Posterior cingulate gyrus (tissue), 11 donors: ENCODE measurements around the gene KIN.
"Not testable (repeated sequence)": the region's sequence is repeated elsewhere in the genome, so short reads cannot be mapped to it uniquely, and the experiment has no call there.

Experiments
- DNase-seq, 10 donors: peaks; one replicate each; pipeline versions ENCODE4 v3.0.0 to v3.0.0-alpha.2; 2020 to 2021; ENCODE audit warnings: mixed read lengths in 3 of 10
- intact Hi-C: fragments of 100-400 bp; cut with DNase I; formaldehyde crosslinking; loops from one replicate; pipeline ENCODE4 v1.15.1; 2023

The KIN gene

DNA sequence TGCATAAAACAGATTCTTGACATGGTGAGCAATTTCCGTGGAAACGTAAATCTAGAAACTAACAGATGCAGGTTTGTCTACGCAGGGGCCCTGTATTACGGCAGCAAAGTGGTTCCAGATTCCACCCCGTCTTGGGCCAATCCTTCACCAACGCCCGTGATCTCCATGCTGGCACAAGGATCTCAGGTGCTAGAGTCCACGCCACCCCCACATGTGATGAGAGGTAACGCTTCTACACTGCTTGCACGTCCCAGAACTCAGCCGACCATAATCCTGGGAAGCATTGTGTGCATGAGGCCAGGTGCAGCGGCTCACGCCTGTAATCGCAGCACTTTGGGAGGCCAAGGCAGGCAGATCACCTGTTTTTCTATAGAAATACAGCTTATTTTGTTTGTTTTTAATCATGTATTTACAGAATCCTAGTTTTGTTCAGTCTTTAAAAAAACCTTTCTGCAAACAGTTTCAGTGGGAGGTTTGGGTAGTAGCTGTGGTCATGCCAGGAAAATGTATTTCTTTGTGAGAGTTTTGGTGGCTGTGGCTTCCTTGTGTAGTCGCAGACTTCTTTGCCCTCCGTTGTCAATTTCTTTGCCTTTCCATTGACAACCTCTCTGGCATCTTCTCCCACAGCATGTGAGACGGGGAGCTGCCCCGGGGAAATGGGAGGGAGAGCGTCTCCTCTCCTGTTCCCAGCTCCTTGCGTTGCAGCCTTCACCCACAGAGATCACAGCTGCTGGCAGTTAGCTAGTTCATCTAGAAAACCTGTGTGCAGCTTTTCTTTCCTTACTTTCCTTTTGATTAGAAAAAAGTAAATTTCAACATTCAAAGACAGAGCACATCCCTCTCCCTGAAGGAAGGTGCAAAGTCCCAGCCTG is 49.0 kb downstream of the KIN start:
- DNase-seq: peak in 1 of 10 donors; percentile 76
- intact Hi-C loops: no loop called here

DNA sequence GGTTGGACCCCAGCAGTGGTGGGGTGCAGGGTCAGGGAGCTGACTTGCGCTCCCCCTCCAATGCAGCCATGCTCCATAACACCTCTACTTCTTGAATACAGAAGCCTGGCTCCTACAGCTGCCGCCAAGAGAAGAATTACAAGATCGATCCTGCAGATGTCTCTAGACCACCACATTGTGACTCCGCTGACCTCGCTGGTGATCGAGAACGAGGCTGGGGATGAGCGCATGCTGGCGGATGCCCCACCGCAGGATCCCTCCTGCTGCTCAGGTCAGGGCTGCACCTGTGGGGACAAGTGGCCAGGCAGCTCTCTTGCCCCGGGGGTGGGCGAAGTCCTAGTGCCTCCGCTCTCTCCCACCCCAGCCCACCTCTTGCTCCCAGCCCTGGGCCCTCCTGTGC is 53.0 kb downstream of the KIN start:
- intact Hi-C loops: no loop called here
- no peak for DNase-seq

DNA sequence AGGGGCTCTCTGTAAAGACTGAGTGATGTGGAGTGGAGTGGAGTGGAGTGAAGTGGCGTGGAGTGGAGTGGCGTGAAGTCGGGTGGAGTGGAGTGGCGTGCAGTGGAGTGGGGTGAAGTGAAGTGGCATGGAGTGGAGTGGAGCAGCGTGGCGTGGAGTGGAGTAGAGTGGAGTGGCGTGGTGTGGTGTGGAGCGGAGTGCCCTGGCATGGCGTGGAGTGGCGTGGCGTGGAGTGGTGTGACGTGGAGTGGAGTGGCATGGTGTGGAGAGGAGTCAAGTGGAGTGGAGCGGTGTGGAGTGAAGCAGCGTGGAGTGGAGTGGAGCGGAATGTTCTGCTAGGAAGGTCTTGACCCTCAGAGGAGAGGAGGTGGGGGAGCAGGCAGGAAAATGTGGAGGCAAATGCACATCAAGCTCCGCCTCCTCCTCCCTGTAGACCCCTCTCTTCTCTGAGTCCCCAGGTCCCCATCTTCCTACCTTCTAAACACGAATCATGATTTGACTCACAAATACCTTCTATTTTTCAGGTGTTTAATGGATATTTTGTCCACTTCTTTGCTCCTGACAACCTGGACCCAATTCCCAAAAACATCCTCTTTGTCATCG is 64.8 kb downstream of the KIN start:
- intact Hi-C loops: no loop called here
- no peak for DNase-seq

DNA sequence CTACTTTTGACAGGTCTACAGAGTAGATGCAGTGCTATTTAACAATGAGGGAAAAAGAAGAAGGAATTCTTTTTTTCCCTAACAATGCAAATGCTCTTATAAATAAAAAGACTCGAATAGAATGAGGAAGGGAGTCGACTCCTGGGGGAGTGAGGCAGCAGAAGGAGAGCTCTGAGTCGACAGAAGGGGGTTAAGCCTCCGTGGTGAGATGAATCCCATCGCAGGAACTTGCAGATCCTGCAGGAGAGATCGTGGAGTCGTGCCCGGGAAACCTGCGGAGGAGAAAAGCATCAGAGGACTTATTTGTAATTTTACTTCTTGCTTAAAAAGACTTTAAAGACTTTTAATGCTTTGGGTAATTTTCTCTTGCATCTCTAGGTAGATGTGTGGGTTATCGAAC is 67.3 kb downstream of the KIN start:
- intact Hi-C loops: no loop called here
- no peak for DNase-seq

DNA sequence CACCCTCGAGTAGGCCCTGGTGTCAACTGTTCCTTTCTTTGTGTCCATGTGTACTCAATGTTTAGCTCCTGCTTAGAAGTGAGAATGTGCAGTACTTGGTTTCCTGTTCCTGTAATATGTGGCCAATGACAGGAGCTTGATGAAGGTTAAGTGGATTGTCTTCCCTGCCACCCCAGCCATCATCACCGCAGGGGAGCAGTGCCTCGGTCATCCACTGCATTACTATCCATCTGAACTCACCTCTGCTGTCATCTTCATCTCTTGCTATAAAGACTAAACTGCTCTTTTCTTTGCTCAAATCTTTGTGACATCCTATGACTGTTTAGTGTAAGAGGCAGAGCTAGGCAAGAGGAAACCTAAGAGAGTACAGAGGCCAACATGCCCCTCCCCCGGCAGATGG is 69.1 kb downstream of the KIN start:
- DNase-seq: no peak
- intact Hi-C loops: no loop called here

DNA sequence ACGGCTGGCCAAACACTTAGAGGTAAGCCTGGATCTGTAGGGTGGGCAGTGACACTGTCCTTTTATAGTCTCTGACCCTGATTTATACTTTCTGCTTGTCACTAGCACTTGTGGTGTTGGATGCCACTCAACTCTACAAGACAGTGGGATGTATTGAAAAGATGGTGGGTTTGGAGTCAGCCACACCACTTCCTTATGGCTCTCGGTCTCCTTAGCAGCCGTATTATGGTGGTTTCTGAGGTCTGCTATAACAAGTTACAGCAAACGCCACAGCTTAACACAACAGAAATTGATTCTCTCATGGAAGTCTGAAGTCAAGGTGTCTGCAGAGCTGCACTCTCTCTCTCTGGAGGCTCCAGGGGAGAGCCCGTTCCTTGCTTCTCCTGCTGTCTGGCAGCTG is 70.0 kb downstream of the KIN start:
- intact Hi-C loops: no loop called here
- no peak for DNase-seq

DNA sequence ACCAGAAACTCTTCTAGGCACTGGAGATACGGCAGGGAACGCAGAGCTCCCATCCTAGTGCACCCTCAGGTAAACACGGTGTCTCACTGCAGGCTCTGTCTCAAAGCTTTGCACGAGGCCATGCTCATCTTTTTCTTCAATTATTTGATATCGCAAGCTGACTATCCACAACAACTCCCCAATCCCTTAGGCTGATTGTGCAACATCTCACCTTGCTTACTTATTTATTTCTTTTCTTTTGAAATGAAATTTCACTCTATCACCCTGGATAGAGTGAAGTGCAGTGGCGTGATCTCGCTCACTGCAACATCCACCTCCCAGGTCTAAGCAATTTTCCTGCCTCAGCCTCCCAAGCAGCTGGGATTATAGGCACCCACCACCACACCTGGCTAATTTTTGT is 72.3 kb downstream of the KIN start:
- intact Hi-C loops: no loop called here
- DNase-seq: no peak

DNA sequence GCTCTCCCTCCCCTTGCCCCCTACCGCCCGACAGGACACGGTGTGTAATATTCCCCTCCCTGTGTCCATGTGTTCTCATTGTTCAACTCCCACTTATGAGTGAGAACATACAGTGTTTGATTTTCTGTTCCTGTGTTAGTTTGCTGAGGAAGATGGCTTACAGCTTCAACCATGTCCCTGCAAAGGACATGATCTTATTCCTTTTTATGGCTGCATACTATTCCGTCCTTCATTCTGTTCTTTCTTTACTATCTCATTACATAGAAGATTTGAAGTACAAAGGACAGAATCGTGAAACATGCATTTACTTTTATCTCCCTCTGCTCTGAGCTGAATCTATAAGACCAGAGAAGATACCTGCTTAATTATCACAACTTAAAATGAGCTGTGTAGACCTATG is 76.7 kb downstream of the KIN start:
- DNase-seq, intact Hi-C loops: not testable (repeated sequence)

DNA sequence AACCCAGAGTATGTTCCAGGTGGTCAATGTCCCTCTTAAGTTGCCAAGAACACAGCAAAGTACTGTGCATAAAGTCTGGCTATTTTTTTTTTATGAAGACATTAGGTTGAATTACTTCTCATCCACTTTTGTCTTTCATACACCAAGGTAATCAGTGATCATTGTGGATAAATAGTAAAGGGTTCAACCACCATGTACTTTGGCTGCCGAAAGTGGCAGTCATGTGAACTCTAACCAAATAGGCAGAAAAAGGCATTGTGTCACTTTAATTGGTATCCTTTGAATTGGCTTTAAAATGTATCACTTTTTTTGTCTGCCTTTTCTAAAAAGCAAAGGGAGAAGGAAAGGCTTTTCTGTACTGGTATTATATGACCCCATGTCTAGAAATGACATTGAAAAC is 77.3 kb downstream of the KIN start:
- intact Hi-C loops: no loop called here
- no peak for DNase-seq

DNA sequence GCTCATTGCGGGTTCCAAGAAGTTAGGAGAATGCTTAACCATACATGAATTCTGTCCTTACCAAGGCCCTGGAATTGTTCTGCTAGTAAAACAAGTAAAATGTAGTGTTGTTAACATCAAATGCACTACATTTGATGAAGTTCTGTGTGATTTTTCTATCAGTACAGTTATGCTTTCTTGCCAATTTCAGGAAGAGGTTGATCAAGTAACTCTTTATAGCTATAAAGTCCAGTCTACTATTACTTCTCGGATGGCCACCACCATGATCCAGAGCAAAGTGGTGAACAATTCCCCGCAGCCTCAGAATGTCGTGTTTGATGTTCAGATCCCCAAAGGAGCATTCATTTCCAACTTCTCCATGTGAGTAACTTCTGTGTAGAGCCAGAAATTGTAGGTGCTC is 79.0 kb downstream of the KIN start:
- no peak for DNase-seq
- intact Hi-C loops: no loop called here

DNA sequence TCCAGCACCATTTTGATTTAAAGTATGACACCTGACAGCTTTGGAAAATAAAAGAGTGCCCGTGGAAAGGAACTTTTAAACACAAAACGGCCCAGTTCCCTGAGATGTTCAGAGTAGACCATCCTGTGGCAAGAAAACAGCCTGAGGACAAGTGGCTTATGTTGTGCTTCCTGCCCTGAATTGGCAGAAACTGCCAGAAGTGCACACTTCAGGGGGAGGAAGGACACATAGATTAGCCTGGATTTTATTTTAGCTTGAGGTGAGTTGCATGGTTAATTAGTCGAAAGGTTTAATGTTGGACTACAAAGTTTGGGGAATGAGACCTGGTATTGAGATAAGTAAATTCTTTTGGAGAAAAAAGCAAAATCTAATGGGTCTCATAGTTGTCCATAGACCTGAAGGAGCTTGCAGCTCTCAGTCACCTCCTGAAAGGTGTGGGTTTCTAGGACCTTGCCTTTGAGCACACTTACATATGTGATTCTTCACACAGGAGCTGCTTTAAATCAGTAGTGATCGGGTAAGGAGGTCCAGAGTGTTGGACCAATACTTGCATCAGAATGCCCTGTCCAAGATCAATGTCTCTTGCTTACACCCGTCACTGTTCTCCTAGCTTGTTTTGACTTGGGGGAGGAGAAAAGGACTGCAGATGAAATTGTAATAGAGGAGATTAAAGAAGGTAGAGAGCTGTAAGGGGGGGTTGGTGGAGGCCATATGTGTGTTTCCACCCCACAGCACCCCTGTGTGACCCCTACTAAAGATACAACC is 79.8 kb downstream of the KIN start:
- DNase-seq: no peak

DNA sequence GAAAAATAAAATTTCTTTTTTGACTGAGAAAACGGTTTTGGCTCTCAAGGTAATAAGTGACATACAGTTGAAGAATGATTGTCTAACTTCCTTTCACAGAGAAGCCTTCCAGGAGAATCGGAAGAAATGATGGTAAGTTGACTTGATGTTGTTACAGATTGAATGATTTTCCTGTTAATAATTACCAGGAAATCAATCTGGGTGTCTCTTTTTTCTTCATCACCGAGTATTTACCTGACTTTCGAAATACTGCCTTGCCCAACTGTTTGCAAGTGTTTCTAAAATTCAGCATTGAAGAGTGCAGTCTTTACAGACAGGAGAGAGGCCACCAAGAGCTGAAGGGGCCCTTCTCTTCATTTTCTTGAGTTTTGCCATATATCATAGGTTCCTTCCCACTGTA is 80.7 kb downstream of the KIN start:
- no peak for DNase-seq
- intact Hi-C loops: no loop called here

More for the DNA sequence above, 79.8 kb downstream of the KIN start:
- intact Hi-C loops: no loop called here

DNA sequence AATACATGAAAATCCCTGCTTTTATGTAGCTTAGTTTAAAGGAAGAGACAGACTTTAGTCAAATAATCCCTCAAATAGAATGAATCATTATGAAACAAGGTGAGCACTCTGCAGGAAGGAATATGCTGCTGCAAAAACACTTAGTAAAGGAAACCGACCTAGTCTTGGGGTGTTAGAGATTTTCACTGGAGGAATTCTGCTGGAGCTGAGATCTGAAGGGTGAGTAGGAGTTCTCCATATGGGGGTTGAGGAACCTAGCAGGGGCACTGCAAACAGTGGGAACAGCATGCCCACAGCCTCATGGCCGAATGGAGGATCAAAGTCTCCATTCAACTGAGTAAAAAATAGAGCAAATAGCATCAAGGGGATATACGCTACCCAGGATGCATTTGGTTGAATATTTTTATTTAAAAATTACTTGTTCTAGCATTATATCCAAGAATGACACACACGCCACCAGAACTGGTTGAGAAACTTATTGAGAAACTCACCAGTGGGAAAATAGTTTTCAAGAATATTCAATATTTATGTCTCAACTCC is 81.2 kb downstream of the KIN start:
- DNase-seq: no peak
- intact Hi-C loops: no loop called here

DNA sequence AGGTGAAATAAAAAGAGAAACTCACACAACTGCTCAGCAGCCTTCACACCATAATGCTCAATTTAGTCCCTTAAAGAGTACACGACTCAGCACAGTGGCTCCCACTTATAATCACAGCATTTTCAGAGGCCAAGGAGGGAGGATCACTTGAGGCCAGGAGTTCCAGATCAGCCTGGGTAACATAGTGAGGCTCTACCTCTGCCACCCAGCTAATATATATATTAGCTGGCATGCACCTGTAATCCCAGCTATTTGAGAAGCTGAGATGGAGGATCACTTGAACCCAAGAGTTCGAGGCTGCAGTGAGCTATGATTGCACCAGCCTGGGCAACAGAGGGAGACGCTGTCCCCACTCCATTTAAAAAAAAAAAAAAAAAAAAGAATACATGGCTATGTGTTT is 82.5 kb downstream of the KIN start:
- DNase-seq: no peak
- intact Hi-C loops: no loop called here

DNA sequence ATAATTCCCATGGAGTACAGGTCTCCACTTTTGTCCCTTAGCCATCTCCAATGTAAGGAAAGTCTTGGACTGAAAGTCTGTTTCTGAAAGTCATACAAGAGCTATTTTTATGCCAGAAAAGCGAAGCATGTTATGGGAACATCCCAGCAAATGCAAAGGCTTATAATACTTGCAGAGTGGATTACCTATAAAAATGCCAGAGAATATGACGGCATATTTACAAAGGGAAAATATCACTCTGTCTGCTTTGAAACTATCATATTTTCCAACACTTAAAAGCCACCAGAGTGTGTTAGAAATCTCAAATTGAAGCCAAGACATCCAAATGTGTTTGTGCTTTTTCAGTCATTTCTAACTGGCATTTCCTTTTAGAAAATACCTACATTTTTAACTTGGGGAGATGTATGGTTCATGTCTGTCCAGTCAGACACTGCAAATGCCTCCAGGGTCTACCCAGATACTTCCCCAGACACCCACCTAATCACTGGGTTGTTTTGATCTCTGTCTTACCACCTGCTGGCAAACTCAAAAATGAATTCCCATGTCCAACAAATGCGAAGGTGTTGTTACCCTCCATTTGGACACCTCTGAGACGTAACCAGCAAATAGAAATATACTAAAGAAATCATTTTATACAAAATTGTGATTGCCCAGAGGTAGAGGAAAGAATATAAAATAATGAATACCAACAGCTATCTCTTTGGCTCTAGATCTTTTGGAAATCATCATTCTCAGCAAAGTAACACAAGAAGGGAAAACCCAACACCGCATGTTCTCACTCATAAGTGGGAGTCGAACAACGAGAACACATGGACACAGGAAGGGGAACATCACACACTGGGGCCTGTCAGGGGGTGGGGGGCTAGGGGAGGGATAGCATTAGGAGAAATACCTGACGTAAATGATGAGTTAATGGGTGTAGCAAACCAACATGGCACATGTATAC is 83.4 kb downstream of the KIN start:
- DNase-seq: no peak
- intact Hi-C loops: no loop called here

DNA sequence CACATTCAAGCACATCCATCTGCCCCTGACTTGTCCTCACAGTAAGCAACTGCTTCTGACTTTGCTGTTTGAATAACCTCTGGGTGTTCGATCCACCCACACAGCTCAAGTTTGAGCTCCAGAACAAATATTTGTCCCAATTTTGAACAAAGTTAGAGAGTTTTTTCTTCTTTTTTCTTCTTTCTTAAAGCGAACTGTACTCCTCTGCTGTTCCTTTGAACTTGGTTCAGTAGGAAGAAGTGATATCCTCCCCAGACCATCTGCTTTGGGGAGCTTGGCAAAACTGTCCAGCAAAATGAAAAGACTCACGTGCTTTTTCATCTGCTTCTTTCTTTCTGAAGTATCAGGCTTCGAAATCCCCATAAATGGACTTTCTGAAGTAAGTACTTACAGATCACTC is 84.7 kb downstream of the KIN start, which contains the start of gene ITIH2:
ITIH2 (plus strand) TSS at position 177 of the 400 bp plus-strand sequence; CDS start at position 296, 119 bp downstream.
- DNase-seq: no peak
- intact Hi-C loops: no loop called here

DNA sequence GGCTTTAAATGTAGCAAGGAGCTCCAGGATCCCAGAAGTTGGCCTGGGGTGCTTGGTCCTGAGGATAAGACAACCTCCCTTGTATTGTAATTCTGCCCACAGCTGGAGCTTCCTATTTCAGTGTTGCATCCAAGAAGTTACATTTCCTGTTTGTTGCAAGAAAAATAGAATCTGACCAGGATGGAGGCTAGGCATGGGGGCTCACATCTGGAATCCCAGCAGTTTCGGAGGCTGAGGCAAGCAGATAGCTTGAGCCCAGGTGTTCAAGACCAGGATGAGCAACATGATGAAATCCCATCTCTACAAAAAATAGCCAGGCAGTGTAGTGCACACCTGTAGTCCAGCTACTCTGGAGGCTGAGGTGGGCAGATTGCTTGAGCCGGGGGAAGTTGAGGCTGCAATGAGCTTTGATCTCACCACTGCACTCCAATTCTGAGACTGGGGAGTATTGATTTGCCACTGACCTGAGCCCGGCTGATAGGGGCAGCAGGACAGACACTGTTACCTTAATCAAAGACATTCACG is 85.4 kb downstream of the KIN start:
- intact Hi-C loops: no loop called here
- no peak for DNase-seq

DNA sequence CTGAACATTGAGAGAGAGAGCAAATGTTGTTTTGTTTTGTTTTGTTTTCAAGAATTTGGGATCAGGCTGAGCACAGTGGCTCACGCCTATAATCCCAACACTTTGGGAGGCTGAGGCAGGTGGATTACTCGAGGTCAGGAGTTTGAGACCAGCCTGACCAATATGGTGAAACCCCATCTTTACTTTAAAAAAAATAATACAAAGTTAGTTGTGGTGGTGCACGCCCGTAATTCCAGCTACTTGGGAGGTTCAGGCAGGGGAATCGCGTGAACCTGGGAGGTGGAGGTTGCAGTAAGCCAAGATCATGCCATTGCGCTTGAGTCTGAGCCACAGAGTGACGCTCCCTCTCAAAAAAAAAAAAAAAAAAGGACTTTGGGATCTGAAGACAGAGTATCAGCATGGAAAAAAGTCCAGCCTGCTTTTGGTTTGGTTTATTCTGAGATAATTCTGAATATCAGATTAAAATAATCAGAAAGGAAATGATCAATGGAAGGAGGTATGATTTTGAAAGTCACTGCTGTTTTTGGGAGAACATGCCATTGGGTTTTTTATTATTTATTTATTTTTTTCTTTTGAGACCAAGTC is 86.5 kb downstream of the KIN start:
- intact Hi-C loops: no loop called here
- DNase-seq: no peak
